Kidney (tissue), 14 donors: Measurements from ENCODE around the gene PKD1L1. TPM values are rescaled to one million over a fixed set of nuclear protein-coding genes. Genes with fewer than 3 reads are reported as not detected.

Source experiments
- DNase-seq, 5 donors: peaks; one replicate each; pipeline ENCODE4 v3.0.0-alpha.2; 2013 to 2020
- FAIRE-seq: peaks from 2 replicates; lab custom pipeline; 2012; peaks lifted over from hg19 to GRCh38; lab: Jason Lieb, UNC
- H3K27ac ChIP-seq, 2 donors: one replicate each; pipeline ENCODE4 v1.7.0; 2013; ENCODE audit warnings: low read depth in 2 of 2, low read length in 2 of 2, inconsistent platforms in 1 of 2
- H3K27me3 ChIP-seq: one replicate; pipeline ENCODE4 v1.7.1; 2013; ENCODE audit warnings: low read length, inconsistent platforms; ENCODE audit not compliant: control insufficient read depth, insufficient read depth
- H3K36me3 ChIP-seq, 3 donors: one replicate each; pipeline versions ENCODE4 v1.7.0 to v1.7.1; 2013; ENCODE audit warnings: low read length in 3 of 3, control low read depth in 1 of 3, inconsistent platforms in 1 of 3; ENCODE audit not compliant: insufficient read depth in 3 of 3, control insufficient read depth in 2 of 3
- H3K4me1 ChIP-seq, 3 donors: one replicate each; pipeline versions ENCODE4 v1.7.0 to v1.7.1; 2013; ENCODE audit warnings: low read length in 3 of 3, inconsistent platforms in 1 of 3, low read depth in 1 of 3; ENCODE audit not compliant: control insufficient read depth in 2 of 3, insufficient read depth in 2 of 3
- H3K4me3 ChIP-seq, 3 donors: one replicate each; pipeline versions ENCODE4 v1.7.0 to v1.8.1; 2013; ENCODE audit warnings: low read length in 3 of 3, control low read depth in 1 of 3, inconsistent platforms in 1 of 3
- H3K9ac ChIP-seq, 3 donors: one replicate each; pipeline versions ENCODE4 v1.7.0 to v1.7.1; 2013; ENCODE audit warnings: low read length in 3 of 3, control low read depth in 1 of 3, inconsistent platforms in 1 of 3
- H3K9me3 ChIP-seq, 3 donors: one replicate each; pipeline versions ENCODE4 v1.7.0 to v1.7.1; 2013; ENCODE audit warnings: low read length in 3 of 3, control low read depth in 1 of 3, inconsistent platforms in 1 of 3; ENCODE audit not compliant: control insufficient read depth in 2 of 3, insufficient read depth in 1 of 3
- CTCF ChIP-seq: IDR thresholded peaks from 3 replicates; pipeline ENCODE4 v1.5.1; 2012; ENCODE audit warnings: mild to moderate bottlenecking, moderate library complexity, borderline replicate concordance; ENCODE audit not compliant: insufficient read depth; ENCODE audit errors: extremely low read depth
- intact Hi-C: fragments of 100-400 bp; cut with DNase I; formaldehyde crosslinking; loops from one replicate; pipeline ENCODE4 v1.11.1; 2022
- polyA plus RNA-seq: library from polyadenylated mRNA; stranded (reverse); fragments of 350-450 nt; fragmentation: Illumina TruSeq; extraction: RNeasy Lipid Tissue Mini Kit (QIAGEN cat#74804); gene quantifications from one replicate; pipeline ENCODE4 v1.2.3, GENCODE V29; 2014; ENCODE audit warnings: low read depth, low replicate concordance; ENCODE audit not compliant: insufficient read depth
- total RNA-seq: library from RNA; stranded (reverse); fragmentation: NEBNext Ultra II Directional; extraction: Animal tissue kit (Norgen Biotek cat#: 25700); gene quantifications from one replicate; pipeline ENCODE4 v1.2.1, GENCODE V29; 2021
- donor health status: control.
- donor health status: control.
- donor health status: control.
- donor health status: control.
- donor health status: control.
- donor health status: DM: yes; HTN: yes; CAD: no.
- donor health status: Normal renal cell carcinoma (clear cell type).

PKD1L1 gene
- total and polyA plus RNA-seq, 2 donors from 2014 or later: 0.32 to 0.82 TPM

- TF ChIP-seq CTCF: no peak
- FAIRE-seq: peak; percentile 30
- H3K27ac ChIP-seq: no peak overlapping the region
Measured at GRCh38 chr7:47788083-47788482, 160.2 kb downstream of the PKD1L1 start.

GRCh38 chr7:47787249-47788069, 160.8 kb downstream of the PKD1L1 start:
- Histone ChIP-seq H3K36me3 (no peaks in the 10 kb centered on the region), H3K4me3 (no peak overlapping the region), H3K9me3 (no peaks in the 10 kb centered on the region), H3K27ac (no peak overlapping the region), H3K27me3 (no peaks in the 10 kb centered on the region), H3K9ac (no peak overlapping the region), H3K4me1 (peaks cover 0 to 2% (median 0%) of the 10 kb centered on the region in 3 donors)
- TF ChIP-seq CTCF: no peak
- FAIRE-seq (no peak), DNase-seq (no peak)
- intact Hi-C loops: no loop called here

More at GRCh38 chr7:47788083-47788482, 160.2 kb downstream of the PKD1L1 start:
- Histone ChIP-seq H3K4me3 (no peak overlapping the region), H3K9ac (no peak overlapping the region), H3K27me3 (no peaks in the 10 kb centered on the region), H3K36me3 (no peaks in the 10 kb centered on the region), H3K4me1 (peaks cover 0 to 2% (median 0%) of the 10 kb centered on the region in 3 donors), H3K9me3 (no peaks in the 10 kb centered on the region)
- no peak for DNase-seq
- intact Hi-C loops: no loop called here

- Histone ChIP-seq H3K9ac (no peak overlapping the region), H3K4me1 (peaks cover 0 to 2% (median 0%) of the 10 kb centered on the region in 3 donors), H3K27ac (no peak overlapping the region), H3K27me3 (no peaks in the 10 kb centered on the region), H3K4me3 (no peak overlapping the region), H3K9me3 (no peaks in the 10 kb centered on the region), H3K36me3 (no peaks in the 10 kb centered on the region)
- FAIRE-seq (no peak), DNase-seq (peak; percentile 66 to 95 (median 79))
- intact Hi-C loops: no loop called here
- no peak for TF ChIP-seq CTCF
Measured at GRCh38 chr7:47786557-47787248, 161.6 kb downstream of the PKD1L1 start.
